Measurements from ENCODE around the gene CADM1. TPM values are rescaled to one million over a fixed set of nuclear protein-coding genes. Genes with fewer than 3 reads are reported as not detected.

Gene CADM1
- total and polyA plus RNA-seq, 2 donors = 7.6 to 26.3 TPM

GRCh38 chr11:115425816-115426215 is 78.4 kb downstream of the CADM1 start:
- 91% methylated on average over 7 of the region's 7 CpGs for WGBS
- Histone ChIP-seq H3K36me3 (ENCODE audit: control insufficient read depth in 2 of 2, insufficient read depth in 2 of 2, low read length in 1 of 2) (no peaks in the 10 kb centered on the region), H3K9me3 (ENCODE audit: control insufficient read depth in 2 of 2, insufficient read depth in 1 of 2, low read length in 1 of 2) (no peaks in the 10 kb centered on the region), H3K27ac (ENCODE audit: low read depth in 1 of 2, low read length in 1 of 2) (no peak overlapping the region), H3K4me1 (ENCODE audit: control insufficient read depth in 2 of 2, insufficient read depth in 2 of 2, low read length in 2 of 2) (no peaks in the 10 kb centered on the region), H3K4me3 (ENCODE audit: low read length in 2 of 2) (no peak overlapping the region), H3K27me3 (ENCODE audit: control insufficient read depth in 2 of 2, insufficient read depth in 1 of 2, low read length in 1 of 2) (no peaks in the 10 kb centered on the region)
- DNase-seq (ENCODE audit: low read depth in 6 of 9, low spot score in 9 of 9) = no peak

GRCh38 chr11:115425250-115425649 is 79.0 kb downstream of the CADM1 start:
- no peak for DNase-seq (ENCODE audit: low read depth in 6 of 9, low spot score in 9 of 9)
- no peaks in the 10 kb centered on the region for H3K36me3 ChIP-seq (ENCODE audit: control insufficient read depth in 2 of 2, insufficient read depth in 2 of 2, low read length in 1 of 2)
- H3K27ac ChIP-seq (ENCODE audit: low read depth in 1 of 2, low read length in 1 of 2) = no peak overlapping the region
- WGBS = 96% methylated on average over 5 of the region's 5 CpGs
- H3K4me3 ChIP-seq (ENCODE audit: low read length in 2 of 2) = no peak overlapping the region
- no peaks in the 10 kb centered on the region for H3K4me1 ChIP-seq (ENCODE audit: control insufficient read depth in 2 of 2, insufficient read depth in 2 of 2, low read length in 2 of 2)
- no peaks in the 10 kb centered on the region for H3K27me3 ChIP-seq (ENCODE audit: control insufficient read depth in 2 of 2, insufficient read depth in 1 of 2, low read length in 1 of 2)
- H3K9me3 ChIP-seq (ENCODE audit: control insufficient read depth in 2 of 2, insufficient read depth in 1 of 2, low read length in 1 of 2) = no peaks in the 10 kb centered on the region

GRCh38 chr11:115423728-115424459 is 80.3 kb downstream of the CADM1 start:
- Histone ChIP-seq H3K4me1 (ENCODE audit: control insufficient read depth in 2 of 2, insufficient read depth in 2 of 2, low read length in 2 of 2) (no peaks in the 10 kb centered on the region), H3K9me3 (ENCODE audit: control insufficient read depth in 2 of 2, insufficient read depth in 1 of 2, low read length in 1 of 2) (no peaks in the 10 kb centered on the region), H3K36me3 (ENCODE audit: control insufficient read depth in 2 of 2, insufficient read depth in 2 of 2, low read length in 1 of 2) (no peaks in the 10 kb centered on the region), H3K27ac (ENCODE audit: low read depth in 1 of 2, low read length in 1 of 2) (no peak overlapping the region), H3K4me3 (ENCODE audit: low read length in 2 of 2) (no peak overlapping the region), H3K27me3 (ENCODE audit: control insufficient read depth in 2 of 2, insufficient read depth in 1 of 2, low read length in 1 of 2) (no peaks in the 10 kb centered on the region)
- DNase-seq (ENCODE audit: low read depth in 6 of 9, low spot score in 9 of 9) = no peak
- 72% methylated on average over 7 of the region's 7 CpGs for WGBS

DNA sequence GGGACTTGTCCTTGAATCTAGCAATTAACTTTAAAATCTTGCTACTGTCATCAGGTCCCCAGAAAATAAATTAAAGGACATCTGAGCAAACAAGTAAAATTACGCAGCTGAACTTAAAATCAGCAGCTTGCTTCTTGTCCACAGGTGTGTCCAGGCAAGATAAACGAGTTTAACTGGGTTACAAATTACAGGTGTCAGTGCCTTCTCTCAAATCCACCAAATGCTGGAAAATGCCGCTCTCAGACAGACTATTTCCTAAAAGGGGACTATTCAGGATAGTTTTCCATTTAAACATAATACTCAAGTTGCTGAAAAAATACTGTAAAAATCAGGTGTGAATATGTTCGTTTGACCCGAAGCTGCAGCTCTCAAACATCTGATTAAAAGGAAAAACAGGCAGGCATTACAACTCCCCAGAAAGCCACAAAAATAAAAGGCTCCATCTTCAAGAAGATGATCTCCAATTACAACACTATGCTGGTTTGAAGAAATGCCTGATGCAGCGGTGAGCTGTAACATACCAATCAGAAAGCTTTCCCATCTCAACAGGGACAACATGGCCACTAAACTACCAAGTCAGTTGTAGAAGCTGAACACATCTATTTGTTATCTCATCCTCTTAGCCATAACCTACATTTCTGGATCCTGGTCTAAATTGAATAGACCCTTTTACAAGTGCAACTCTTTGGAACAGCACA is 82.1 kb downstream of the CADM1 start:
- DNase-seq (ENCODE audit: low read depth in 6 of 9, low spot score in 9 of 9) = no peak
- Histone ChIP-seq H3K27me3 (ENCODE audit: control insufficient read depth in 2 of 2, insufficient read depth in 1 of 2, low read length in 1 of 2) (no peaks in the 10 kb centered on the region), H3K36me3 (ENCODE audit: control insufficient read depth in 2 of 2, insufficient read depth in 2 of 2, low read length in 1 of 2) (no peaks in the 10 kb centered on the region), H3K27ac (ENCODE audit: low read depth in 1 of 2, low read length in 1 of 2) (peak overlapping the region in 1 of 2 donors; percentile 7), H3K9me3 (ENCODE audit: control insufficient read depth in 2 of 2, insufficient read depth in 1 of 2, low read length in 1 of 2) (no peaks in the 10 kb centered on the region), H3K4me1 (ENCODE audit: control insufficient read depth in 2 of 2, insufficient read depth in 2 of 2, low read length in 2 of 2) (no peaks in the 10 kb centered on the region), H3K4me3 (ENCODE audit: low read length in 2 of 2) (no peak overlapping the region)
- WGBS = 82% methylated on average over 6 of the region's 6 CpGs

DNA sequence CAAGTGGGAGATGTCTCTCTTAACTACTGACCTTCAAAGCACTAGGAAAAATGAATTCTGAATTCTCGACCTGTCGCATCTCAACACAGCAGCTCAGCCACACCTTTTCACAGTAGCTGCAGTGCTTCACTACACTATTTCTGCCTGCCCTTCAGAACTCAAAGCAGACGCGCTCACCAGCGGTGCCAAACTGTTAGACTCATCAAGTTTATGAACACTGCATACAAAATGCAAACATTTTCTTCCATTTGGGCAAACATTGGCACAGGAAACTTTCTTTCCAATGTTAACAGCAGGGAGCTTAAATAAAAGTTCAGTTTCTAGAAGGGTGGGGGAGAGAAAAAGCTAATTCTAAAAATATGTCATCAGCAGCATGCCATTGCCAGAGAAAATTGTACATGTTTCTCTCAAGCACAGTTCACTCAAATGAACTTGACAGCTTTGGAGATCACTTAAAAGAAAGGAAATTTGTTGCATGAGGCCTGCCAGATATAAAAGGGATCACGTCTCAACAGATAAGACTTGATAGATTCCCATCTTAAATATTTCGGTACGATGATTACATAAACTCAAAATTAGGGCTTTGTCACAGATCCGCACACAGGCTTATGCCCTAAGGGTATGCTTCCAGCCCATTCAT is 82.7 kb downstream of the CADM1 start:
- Histone ChIP-seq H3K27me3 (ENCODE audit: control insufficient read depth in 2 of 2, insufficient read depth in 1 of 2, low read length in 1 of 2) (no peaks in the 10 kb centered on the region), H3K36me3 (ENCODE audit: control insufficient read depth in 2 of 2, insufficient read depth in 2 of 2, low read length in 1 of 2) (no peaks in the 10 kb centered on the region), H3K4me3 (ENCODE audit: low read length in 2 of 2) (no peak overlapping the region), H3K9me3 (ENCODE audit: control insufficient read depth in 2 of 2, insufficient read depth in 1 of 2, low read length in 1 of 2) (no peaks in the 10 kb centered on the region), H3K27ac (ENCODE audit: low read depth in 1 of 2, low read length in 1 of 2) (peak overlapping the region in 1 of 2 donors; percentile 7), H3K4me1 (ENCODE audit: control insufficient read depth in 2 of 2, insufficient read depth in 2 of 2, low read length in 2 of 2) (no peaks in the 10 kb centered on the region)
- 90% methylated on average over 9 of the region's 9 CpGs for WGBS
- DNase-seq (ENCODE audit: low read depth in 6 of 9, low spot score in 9 of 9) = no peak

DNA sequence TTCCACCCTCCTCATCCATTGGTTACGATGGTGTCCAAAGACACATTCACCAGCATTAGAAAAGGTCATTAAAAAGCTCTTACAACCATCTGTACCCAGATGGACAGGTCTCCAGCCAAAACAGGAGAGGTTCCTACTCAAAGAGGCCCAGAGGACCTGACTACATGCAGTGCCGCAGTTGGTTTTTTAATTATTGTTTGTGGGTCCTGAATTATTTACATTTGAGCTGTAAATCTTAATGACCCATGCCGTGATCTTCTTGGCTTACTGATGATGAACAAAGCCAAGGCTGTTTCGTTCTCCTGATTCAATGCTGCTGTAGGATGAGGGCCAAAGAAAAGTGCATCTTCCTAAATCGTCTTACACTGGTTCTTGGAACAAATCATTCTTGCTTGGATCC is 83.7 kb downstream of the CADM1 start:
- no peaks in the 10 kb centered on the region for H3K36me3 ChIP-seq (ENCODE audit: control insufficient read depth in 2 of 2, insufficient read depth in 2 of 2, low read length in 1 of 2)
- no peak for DNase-seq (ENCODE audit: low read depth in 6 of 9, low spot score in 9 of 9)
- 90% methylated on average over 5 of the region's 5 CpGs for whole genome bisulfite sequencing
- no peak overlapping the region for H3K27ac ChIP-seq (ENCODE audit: low read depth in 1 of 2, low read length in 1 of 2)
- no peaks in the 10 kb centered on the region for H3K4me1 ChIP-seq (ENCODE audit: control insufficient read depth in 2 of 2, insufficient read depth in 2 of 2, low read length in 2 of 2)
- no peaks in the 10 kb centered on the region for H3K9me3 ChIP-seq (ENCODE audit: control insufficient read depth in 2 of 2, insufficient read depth in 1 of 2, low read length in 1 of 2)
- no peak overlapping the region for H3K4me3 ChIP-seq (ENCODE audit: low read length in 2 of 2)
- no peaks in the 10 kb centered on the region for H3K27me3 ChIP-seq (ENCODE audit: control insufficient read depth in 2 of 2, insufficient read depth in 1 of 2, low read length in 1 of 2)

DNA sequence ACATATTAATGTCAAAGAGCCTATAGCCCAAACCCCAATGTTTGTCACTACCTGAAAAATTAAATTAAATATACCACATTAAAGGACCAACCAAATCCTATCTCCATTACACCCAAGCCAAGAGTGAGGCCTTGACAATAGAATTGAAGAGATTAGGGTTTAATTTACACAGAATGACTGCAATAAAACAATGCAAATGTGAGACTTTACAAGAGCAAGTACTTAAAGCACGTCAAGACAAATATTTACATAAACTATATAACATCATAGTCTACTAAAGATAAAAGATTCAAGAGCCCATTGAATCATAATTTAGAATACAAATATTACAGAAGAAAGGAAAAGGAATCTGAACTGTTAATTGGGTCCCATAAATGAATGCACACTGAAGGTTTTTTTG is 85.6 kb downstream of the CADM1 start:
- no peaks in the 10 kb centered on the region for H3K36me3 ChIP-seq (ENCODE audit: control insufficient read depth in 2 of 2, insufficient read depth in 2 of 2, low read length in 1 of 2)
- no peak overlapping the region for H3K27ac ChIP-seq (ENCODE audit: low read depth in 1 of 2, low read length in 1 of 2)
- no peaks in the 10 kb centered on the region for H3K27me3 ChIP-seq (ENCODE audit: control insufficient read depth in 2 of 2, insufficient read depth in 1 of 2, low read length in 1 of 2)
- no peaks in the 10 kb centered on the region for H3K4me1 ChIP-seq (ENCODE audit: control insufficient read depth in 2 of 2, insufficient read depth in 2 of 2, low read length in 2 of 2)
- 83% methylated on average over 1 of the region's 1 CpG for WGBS
- H3K9me3 ChIP-seq (ENCODE audit: control insufficient read depth in 2 of 2, insufficient read depth in 1 of 2, low read length in 1 of 2) = no peaks in the 10 kb centered on the region
- DNase-seq (ENCODE audit: low read depth in 6 of 9, low spot score in 9 of 9) = no peak
- no peak overlapping the region for H3K4me3 ChIP-seq (ENCODE audit: low read length in 2 of 2)

GRCh38 chr11:115418081-115418480 is 86.1 kb downstream of the CADM1 start:
- WGBS = 95% methylated on average over 4 of the region's 4 CpGs

DNA sequence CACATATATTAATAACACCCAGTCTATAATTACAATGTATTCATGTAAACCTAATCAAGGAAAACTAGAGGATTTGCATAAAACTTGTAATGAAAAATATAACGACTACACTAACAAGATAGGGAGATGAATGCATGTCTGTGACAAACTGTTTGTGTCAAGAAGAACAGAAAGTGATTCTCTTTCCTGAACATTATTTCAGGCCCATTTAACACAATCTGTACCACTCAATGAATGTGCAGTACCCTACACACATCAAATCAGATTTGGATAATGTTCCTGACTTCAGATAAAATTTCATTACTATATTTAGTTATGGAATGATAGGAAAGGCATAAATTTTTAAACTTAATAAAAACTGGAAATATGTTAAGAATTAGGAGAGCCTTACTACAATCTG is 93.1 kb downstream of the CADM1 start:
- Histone ChIP-seq H3K27ac (ENCODE audit: low read depth in 1 of 2, low read length in 1 of 2) (no peak overlapping the region), H3K36me3 (ENCODE audit: control insufficient read depth in 2 of 2, insufficient read depth in 2 of 2, low read length in 1 of 2) (no peaks in the 10 kb centered on the region), H3K4me3 (ENCODE audit: low read length in 2 of 2) (no peak overlapping the region), H3K4me1 (ENCODE audit: control insufficient read depth in 2 of 2, insufficient read depth in 2 of 2, low read length in 2 of 2) (no peaks in the 10 kb centered on the region), H3K27me3 (ENCODE audit: control insufficient read depth in 2 of 2, insufficient read depth in 1 of 2, low read length in 1 of 2) (no peaks in the 10 kb centered on the region), H3K9me3 (ENCODE audit: control insufficient read depth in 2 of 2, insufficient read depth in 1 of 2, low read length in 1 of 2) (no peaks in the 10 kb centered on the region)
- WGBS = 91% methylated on average over 1 of the region's 1 CpG
- DNase-seq (ENCODE audit: low read depth in 6 of 9, low spot score in 9 of 9) = no peak

More at GRCh38 chr11:115418081-115418480, 86.1 kb downstream of the CADM1 start:
- H3K27ac ChIP-seq (ENCODE audit: low read depth in 1 of 2, low read length in 1 of 2) = no peak overlapping the region
- no peaks in the 10 kb centered on the region for H3K27me3 ChIP-seq (ENCODE audit: control insufficient read depth in 2 of 2, insufficient read depth in 1 of 2, low read length in 1 of 2)
- no peaks in the 10 kb centered on the region for H3K9me3 ChIP-seq (ENCODE audit: control insufficient read depth in 2 of 2, insufficient read depth in 1 of 2, low read length in 1 of 2)
- H3K4me1 ChIP-seq (ENCODE audit: control insufficient read depth in 2 of 2, insufficient read depth in 2 of 2, low read length in 2 of 2) = no peaks in the 10 kb centered on the region
- no peak for DNase-seq (ENCODE audit: low read depth in 6 of 9, low spot score in 9 of 9)
- H3K36me3 ChIP-seq (ENCODE audit: control insufficient read depth in 2 of 2, insufficient read depth in 2 of 2, low read length in 1 of 2) = no peaks in the 10 kb centered on the region
- H3K4me3 ChIP-seq (ENCODE audit: low read length in 2 of 2) = no peak overlapping the region
